Aorta (tissue), 5 donors: ENCODE data around the gene PTGIR. TPM values are rescaled to one million over a fixed set of nuclear protein-coding genes. Genes with fewer than 3 reads are reported as not detected.
"Not testable (repeated sequence)": the region's sequence is repeated elsewhere in the genome, so short reads cannot be mapped to it uniquely, and the experiment has no call there.

ENCODE experiments used
- ATAC-seq: fragments of 200-7000 bp; cut with Tn5 transposase; one replicate; pipeline ENCODE4 v1.9.1; 2022; ENCODE audit warnings: moderate library complexity; ENCODE audit not compliant: low FRiP score
- DNase-seq, 2 donors: peaks; one replicate each; pipeline ENCODE4 v3.0.0-alpha.2; 2020
- H3K27ac ChIP-seq, 2 donors: one replicate each; pipeline ENCODE4 v1.5.1; 2013; ENCODE audit warnings: low read length in 2 of 2, mild to moderate bottlenecking in 2 of 2, moderate library complexity in 2 of 2, control low read depth in 1 of 2, inconsistent platforms in 1 of 2, low read depth in 1 of 2
- H3K27me3 ChIP-seq, 2 donors: one replicate each; pipeline ENCODE4 v1.6.1; 2013; ENCODE audit warnings: control low read depth in 1 of 2, low read length in 1 of 2, mild to moderate bottlenecking in 1 of 2, moderate library complexity in 1 of 2; ENCODE audit not compliant: insufficient read depth in 2 of 2, control insufficient read depth in 1 of 2
- H3K36me3 ChIP-seq, 2 donors: one replicate each; pipeline ENCODE4 v1.6.1; 2013; ENCODE audit warnings: control low read depth in 1 of 2, low read length in 1 of 2, mild to moderate bottlenecking in 1 of 2; ENCODE audit not compliant: insufficient read depth in 2 of 2, control insufficient read depth in 1 of 2
- H3K4me1 ChIP-seq, 2 donors: one replicate each; pipeline ENCODE4 v1.6.1; 2013; ENCODE audit warnings: low read length in 2 of 2, control low read depth in 1 of 2, mild to moderate bottlenecking in 1 of 2, moderate library complexity in 1 of 2; ENCODE audit not compliant: insufficient read depth in 2 of 2, control insufficient read depth in 1 of 2
- H3K4me3 ChIP-seq, 2 donors: one replicate each; pipeline ENCODE4 v1.5.1; 2013; ENCODE audit warnings: low read length in 2 of 2, control low read depth in 1 of 2, mild to moderate bottlenecking in 1 of 2
- H3K9me3 ChIP-seq: one replicate; pipeline ENCODE4 v1.6.1; 2013; ENCODE audit warnings: mild to moderate bottlenecking, low read length; ENCODE audit not compliant: control insufficient read depth
- WGBS, 2 donors: extraction: QIAGEN DNeasy Blood & Tissue Kit; methylation state at CpG; one replicate each; pipeline ENCODE4 v1.1.7; 2013; 5-methylcytosine and 5-hydroxymethylcytosine counted together
- intact Hi-C, 2 donors: fragments of 100-400 bp; cut with DNase I; formaldehyde crosslinking; loops; one replicate each; pipeline versions ENCODE4 v1.14.2 to v1.15.0; 2022
- polyA plus RNA-seq, 2 donors: library from polyadenylated mRNA; stranded (reverse); fragments of 200-250 nt; gene quantifications; one replicate each; pipeline ENCODE4 v1.2.3, GENCODE V29; 2013
- total RNA-seq, 2 donors: library from RNA; stranded (reverse); fragmentation: NEBNext Ultra II Directional; extraction: Animal tissue kit (Norgen Biotek cat#: 25700); gene quantifications; one replicate each; pipeline ENCODE4 v1.2.1, GENCODE V29; 2021
- donor health status: healthy with polysubstance abuse.
- donor health status: Bipolar disorder and iron deficiency.
- donor health status: DM: no; HTN: no; CAD: no.
- donor health status: DM: no; HTN: no; CAD: no.
- donor health status: DM: yes; HTN: yes; CAD: no.

The PTGIR gene
- total and polyA plus RNA-seq, 4 donors, result 17.3 to 119 (median 70.6) TPM

GRCh38 chr19:46633130-46633529 is 8.2 kb upstream of the PTGIR start:
- H3K9me3 ChIP-seq, result no peaks in the 10 kb centered on the region
- H3K27ac ChIP-seq, result no peak overlapping the region
- no peaks in the 10 kb centered on the region for H3K27me3 ChIP-seq
- H3K4me1 ChIP-seq, result no peaks in the 10 kb centered on the region
- no peak for ATAC-seq
- no peak for DNase-seq
- intact Hi-C loops, result no loop called here
- no peaks in the 10 kb centered on the region for H3K36me3 ChIP-seq
- 93 to 94% methylated on average over 3 of the region's 3 CpGs for WGBS, 2 donors
- no peak overlapping the region for H3K4me3 ChIP-seq

- H3K9me3 ChIP-seq, result no peaks in the 10 kb centered on the region
- H3K4me1 ChIP-seq, result no peaks in the 10 kb centered on the region
- H3K27me3 ChIP-seq, result no peaks in the 10 kb centered on the region
- intact Hi-C loops, result no loop called here
- H3K4me3 ChIP-seq, result no peak overlapping the region
- no peak for DNase-seq
- H3K27ac ChIP-seq, result no peak overlapping the region
- ATAC-seq, result no peak
- no peaks in the 10 kb centered on the region for H3K36me3 ChIP-seq
- 59 to 65% methylated on average over 6 of the region's 6 CpGs for WGBS, 2 donors
Observed at GRCh38 chr19:46631481-46631880, 6.6 kb upstream of the PTGIR start.

- WGBS, 2 donors, result 84 to 86% methylated on average over 14 of the region's 14 CpGs
- no peak overlapping the region for H3K27ac ChIP-seq
- no peaks in the 10 kb centered on the region for H3K4me1 ChIP-seq
Observed at GRCh38 chr19:46630586-46631205, 5.8 kb upstream of the PTGIR start.

GRCh38 chr19:46629546-46630025 is 4.7 kb upstream of the PTGIR start:
- DNase-seq, result peak in 1 of 2 donors; percentile 79
- 40 to 41% methylated on average over 15 of the region's 15 CpGs for WGBS, 2 donors
- ATAC-seq, result no peak

More at GRCh38 chr19:46630586-46631205, 5.8 kb upstream of the PTGIR start:
- intact Hi-C loops, result no loop called here
- no peaks in the 10 kb centered on the region for H3K27me3 ChIP-seq
- ATAC-seq (no peak), DNase-seq (no peak)
- no peaks in the 10 kb centered on the region for H3K9me3 ChIP-seq
- no peak overlapping the region for H3K4me3 ChIP-seq
- no peaks in the 10 kb centered on the region for H3K36me3 ChIP-seq

GRCh38 chr19:46628970-46629369 is 4.1 kb upstream of the PTGIR start:
- DNase-seq, H3K27me3 ChIP-seq, H3K4me3 ChIP-seq, H3K4me1 ChIP-seq, H3K27ac ChIP-seq, ATAC-seq, H3K9me3 ChIP-seq, intact Hi-C loops, H3K36me3 ChIP-seq: not testable (repeated sequence)
- 97% methylated on average over 7 of the region's 7 CpGs for WGBS, 2 donors

More at GRCh38 chr19:46629546-46630025, 4.7 kb upstream of the PTGIR start:
- Histone ChIP-seq H3K27ac (peak overlapping the region in 1 of 2 donors; percentile 9), H3K9me3 (no peaks in the 10 kb centered on the region), H3K27me3 (no peaks in the 10 kb centered on the region), H3K4me1 (no peaks in the 10 kb centered on the region), H3K4me3 (no peak overlapping the region), H3K36me3 (no peaks in the 10 kb centered on the region)
- intact Hi-C loops, result no loop called here

- Histone ChIP-seq H3K27ac (peak overlapping the region; percentile 58 to 98), H3K4me1 (no peaks in the 10 kb centered on the region), H3K36me3 (no peaks in the 10 kb centered on the region), H3K9me3 (no peaks in the 10 kb centered on the region), H3K4me3 (no peak overlapping the region), H3K27me3 (no peaks in the 10 kb centered on the region)
- DNase-seq, result peak in 1 of 2 donors; percentile 65
- no peak for ATAC-seq
- 67 to 72% methylated on average over 14 of the region's 14 CpGs for WGBS, 2 donors
- intact Hi-C loops, result no loop called here
Observed at GRCh38 chr19:46626446-46626845, 1.6 kb upstream of the PTGIR start.

- Histone ChIP-seq H3K27me3 (no peaks in the 10 kb centered on the region), H3K4me1 (no peaks in the 10 kb centered on the region), H3K4me3 (no peak overlapping the region), H3K36me3 (no peaks in the 10 kb centered on the region), H3K9me3 (no peaks in the 10 kb centered on the region), H3K27ac (peak overlapping the region; percentile 58 to 98)
- DNase-seq, result no peak
- 29 to 30% methylated on average over 12 of the region's 12 CpGs for WGBS, 2 donors
- peak; percentile 0 for ATAC-seq
- intact Hi-C loops, result no loop called here
Observed at GRCh38 chr19:46625731-46626130, 842 bp upstream of the PTGIR start.

GRCh38 chr19:46623915-46624502 is 880 bp downstream of the PTGIR start:
- no peak for DNase-seq

GRCh38 chr19:46622118-46622446 is 2.8 kb downstream of the PTGIR start:
- Histone ChIP-seq H3K27ac (peak overlapping the region; percentile 78 to 84), H3K9me3 (no peaks in the 10 kb centered on the region), H3K4me3 (peak overlapping the region; percentile 3 to 39), H3K4me1 (peaks cover 0 to 2% of the 10 kb centered on the region in 2 donors), H3K27me3 (no peaks in the 10 kb centered on the region), H3K36me3 (no peaks in the 10 kb centered on the region)
- ATAC-seq (no peak), DNase-seq (peak in 1 of 2 donors; percentile 31)
- 10 to 21% methylated on average over 7 of the region's 7 CpGs for WGBS, 2 donors
- intact Hi-C loops, result no loop called here

More at GRCh38 chr19:46623915-46624502, 880 bp downstream of the PTGIR start:
- H3K9me3 ChIP-seq, result no peaks in the 10 kb centered on the region
- peak overlapping the region; percentile 58 to 62 for H3K27ac ChIP-seq
- peak overlapping the region; percentile 4 to 37 for H3K4me3 ChIP-seq
- ATAC-seq, result no peak
- H3K27me3 ChIP-seq, result no peaks in the 10 kb centered on the region
- WGBS, 2 donors, result 71 to 86% methylated on average over 31 to 35 of the region's 35 CpGs
- no peaks in the 10 kb centered on the region for H3K4me1 ChIP-seq
- intact Hi-C loops, result no loop called here
- H3K36me3 ChIP-seq, result no peaks in the 10 kb centered on the region
